ENCODE results near the gene PGP. TPM values are rescaled to one million over a fixed set of nuclear protein-coding genes. Genes with fewer than 3 reads are reported as not detected.

PGP gene
- total RNA-seq, 1 experiment from 2014 or later: 38.3 TPM

GRCh38 chr16:2231016-2231931 lies 16.6 kb upstream of the PGP start:
- no peak overlapping the region for H2AFZ ChIP-seq (ENCODE audit: low read length)
- H3K27me3 ChIP-seq (ENCODE audit: insufficient read depth, low read length): no peaks in the 10 kb centered on the region
- Mint-ChIP-seq H3K27me3 (ENCODE audit: low read depth) (peaks cover 2% of the 10 kb centered on the region), H3K9me3 (no peaks in the 10 kb centered on the region), H3K4me1 (no peaks in the 10 kb centered on the region; a peak in 1 of 4 replicates), H3K36me3 (ENCODE audit: insufficient read depth in 1 of 3, low read depth in 3 of 3) (peaks cover 2 to 31% (median 18%) of the 10 kb centered on the region in 3 experiments; a peak in 6 of 7 replicates), H3K27ac (no peak overlapping the region), H3K4me3 (no peak overlapping the region)
- no peak overlapping the region for H3K23ac ChIP-seq (ENCODE audit: insufficient read length, low read depth, low read length)
- H3K9ac ChIP-seq (ENCODE audit: extremely low read depth, insufficient read length, low read length): no peak overlapping the region
- H2AK5ac ChIP-seq (ENCODE audit: insufficient read length, low read length): no peak overlapping the region
- no peak overlapping the region for H3K14ac ChIP-seq (ENCODE audit: insufficient read depth, low read length)
- H4K20me1 ChIP-seq (ENCODE audit: control insufficient read depth, insufficient read depth, insufficient read length): no peaks in the 10 kb centered on the region
- no peak overlapping the region for H4K91ac ChIP-seq (ENCODE audit: insufficient read length, low read depth, low read length)
- H2BK5ac ChIP-seq (ENCODE audit: insufficient read length, low read length): no peak overlapping the region
- WGBS (ENCODE audit: extremely low coverage, insufficient read length, low lambda C conversion rate): no CpG with 5 or more reads among the region's 29 CpGs
- H2BK12ac ChIP-seq (ENCODE audit: insufficient read length, low read depth, low read length): no peak overlapping the region
- no peak overlapping the region for H3K18ac ChIP-seq (ENCODE audit: insufficient read length, low read depth, low read length)
- no peak overlapping the region for H3K4me2 ChIP-seq (ENCODE audit: insufficient read depth, insufficient read length, low read length)
- H3K4ac ChIP-seq (ENCODE audit: low read depth, low read length): no peak overlapping the region
- H3K79me1 ChIP-seq (ENCODE audit: insufficient read depth, low read depth, low read length, poor library complexity, severe bottlenecking): no peaks in the 10 kb centered on the region
- no peak overlapping the region for H2BK20ac ChIP-seq (ENCODE audit: low read depth, low read length, poor library complexity, severe bottlenecking)
- peaks cover 3% of the 10 kb centered on the region; the same call in 1 of the 2 replicates for H3K79me2 ChIP-seq (ENCODE audit: insufficient read depth, low read length)
- H3K9me3 ChIP-seq (ENCODE audit: control insufficient read depth, low read depth, low read length): no peaks in the 10 kb centered on the region
- no peak for DNase-seq
- H3T11ph ChIP-seq (ENCODE audit: low read length): no peak overlapping the region
- H2BK15ac ChIP-seq (ENCODE audit: low read depth, low read length): no peak overlapping the region
- no peak overlapping the region for H4K5ac ChIP-seq (ENCODE audit: insufficient read length, low read depth, low read length)
- TF ChIP-seq CTCF (conservative IDR thresholded peaks at IDR 0.05): no peak
- no peak overlapping the region for H3K56ac ChIP-seq (ENCODE audit: insufficient read length, low read depth, low read length)
- no peak overlapping the region for H4K8ac ChIP-seq (replicated peaks; ENCODE audit: insufficient read length, low read depth, low read length)
- no peak overlapping the region for H3K27ac ChIP-seq (ENCODE audit: insufficient read length, low read depth, low read length)
- H3K23me2 ChIP-seq (ENCODE audit: insufficient read length, low read depth, low read length, poor library complexity, severe bottlenecking): peaks cover under 1% of the 10 kb centered on the region
- H2BK120ac ChIP-seq (ENCODE audit: low read depth, low read length, poor library complexity, severe bottlenecking): no peak overlapping the region
- no peaks in the 10 kb centered on the region for H3K4me1 ChIP-seq (ENCODE audit: insufficient read depth, low read length)

Data from H9 (cell line).